ENCODE data around the gene PRICKLE3. TPM values are rescaled to one million over a fixed set of nuclear protein-coding genes. Genes with fewer than 3 reads are reported as not detected.
"Not testable (repeated sequence)": the region's sequence is repeated elsewhere in the genome, so short reads cannot be mapped to it uniquely, and the experiment has no call there.

The PRICKLE3 gene
- total RNA-seq, 4 donors from 2014 or later = 18.8 to 58.9 (median 33.4) TPM

- TF ChIP-seq CTCF (IDR thresholded peaks at IDR 0.05) (no peak), POLR2A (IDR thresholded peaks at IDR 0.05) (no peak)
- WGBS, 2 donors = 58 to 64% methylated on average over 4 of the region's 4 CpGs
- H3K4me3 ChIP-seq (ENCODE audit: low read depth, poor library complexity, severe bottlenecking) = no peak overlapping the region
- no peak for DNase-seq (ENCODE audit: low spot score in 2 of 2)
- intact Hi-C loops (cut with DNase I; ENCODE audit: low total_unique reads) = no loop called here
These were observed 56.7 kb downstream of the PRICKLE3 start for GRCh38 chrX:49129427-49129826.

- H3K4me3 ChIP-seq (ENCODE audit: low read depth, poor library complexity, severe bottlenecking); DNase-seq (ENCODE audit: low spot score in 2 of 2); intact Hi-C loops (cut with DNase I; ENCODE audit: low total_unique reads): not testable (repeated sequence)
- WGBS, 2 donors = 75 to 86% methylated on average over 9 to 13 of the region's 13 CpGs
These were observed 58.4 kb downstream of the PRICKLE3 start for GRCh38 chrX:49127742-49128258.

Other genes starting within 250 kb of the PRICKLE3 start
- gene OTUD5, start 228.8 kb downstream of the PRICKLE3 start, total RNA-seq = 10 to 100 TPM; 47.2 to 66.8 (median 53.6) TPM
- under 1 TPM; 0.08 to 0.72 (median 0.33) TPM for gene KCND1, start 214.5 kb downstream of the PRICKLE3 start, total RNA-seq
- gene GRIPAP1, start 184.1 kb downstream of the PRICKLE3 start, total RNA-seq = 10 to 100 TPM; 30.0 to 43.7 (median 32.4) TPM
- gene TFE3, start 143.0 kb downstream of the PRICKLE3 start, total RNA-seq = 10 to 100 TPM; 37.1 to 55.9 (median 53.6) TPM
- gene CCDC120, start 127.4 kb downstream of the PRICKLE3 start, total RNA-seq = 10 to 100 TPM; 33.7 to 51.9 (median 36.0) TPM
- 10 to 100 TPM in 1 of 4 donors, 1 to 10 TPM in 3; 6.2 to 11.2 (median 7.7) TPM for gene PRAF2, start 112.4 kb downstream of the PRICKLE3 start, total RNA-seq
- gene WDR45, start 106.5 kb downstream of the PRICKLE3 start, total RNA-seq = 100 to 1,000 TPM in 1 of 4 donors, 10 to 100 TPM in 3; 84.4 to 102 (median 87.8) TPM
- gene GPKOW, start 62.6 kb downstream of the PRICKLE3 start, total RNA-seq = 10 to 100 TPM; 36.2 to 43.6 (median 36.3) TPM
- 10 to 100 TPM in 2 of 4 donors, 1 to 10 TPM in 2; 6.8 to 16.5 (median 10.3) TPM for gene MAGIX, start 23.6 kb downstream of the PRICKLE3 start, total RNA-seq
- 100 to 1,000 TPM; 126 to 132 (median 130) TPM for gene PLP2, start 14.5 kb downstream of the PRICKLE3 start, total RNA-seq
- gene SYP, start 13.8 kb upstream of the PRICKLE3 start, total RNA-seq = 1 to 10 TPM in 2 of 4 donors, under 1 TPM in 2; 0.88 to 4.8 (median 1.7) TPM
- under 1 TPM in 3 of 4 donors, not detected in 1; 0.06 to 0.76 (median 0.15) TPM for gene CACNA1F, start 47.0 kb upstream of the PRICKLE3 start, total RNA-seq
- gene CCDC22, start 49.1 kb upstream of the PRICKLE3 start, total RNA-seq = 10 to 100 TPM; 18.1 to 29.7 (median 19.8) TPM
- 1 to 10 TPM in 2 of 4 donors, under 1 TPM in 2; 0.69 to 1.1 (median 0.92) TPM for gene FOXP3, start 78.3 kb upstream of the PRICKLE3 start, total RNA-seq
- gene PPP1R3F, start 83.4 kb upstream of the PRICKLE3 start, total RNA-seq = 10 to 100 TPM in 1 of 4 donors, 1 to 10 TPM in 3; 4.7 to 10.9 (median 5.6) TPM
- gene GAGE10, start 117.3 kb upstream of the PRICKLE3 start, total RNA-seq = not detected
- not detected for gene GAGE12J, start 135.7 kb upstream of the PRICKLE3 start, total RNA-seq
- not detected for gene GAGE13, start 145.2 kb upstream of the PRICKLE3 start, total RNA-seq